Measurements from ENCODE around the gene WWOX.

GRCh38 chr16:78407191-78407590 lies 307.7 kb downstream of the WWOX start:
- TF ChIP-seq EP300 (IDR thresholded peaks at IDR 0.05): no peak
- TF ChIP-seq CTCF (IDR thresholded peaks at IDR 0.05): no peak
- TF ChIP-seq POLR2A (IDR thresholded peaks at IDR 0.05): no peak
